B cell (primary cell): ENCODE data around the gene HOXA9. TPM values are rescaled to one million over a fixed set of nuclear protein-coding genes. Genes with fewer than 3 reads are reported as not detected.

Experiments used
- ATAC-seq: fragments of 200-7000 bp; cut with Tn5 transposase; one replicate; pipeline ENCODE4 v1.10.0; 2021; ENCODE audit warnings: low read depth, mild to moderate bottlenecking, moderate number of reproducible peaks, moderate library complexity
- CTCF ChIA-PET: fragments of 350-600 bp; sonication (Branson Sonifier 250); formaldehyde crosslinking; loops from one replicate; lab custom pipeline; 2021; ENCODE audit warnings: antibody characterized with exemption, inconsistent platforms; lab: Charles Lee
- POLR2A ChIA-PET: fragments of 350-600 bp; sonication (Branson Sonifier 250); formaldehyde crosslinking; loops from one replicate; lab custom pipeline; 2021; ENCODE audit warnings: antibody characterized with exemption; lab: Charles Lee
- DNase-seq: peaks from one replicate; pipeline ENCODE4 v3.0.0; 2013
- H2AFZ ChIP-seq: 2 replicates; pipeline ENCODE4 v1.6.1; 2012; ENCODE audit warnings: mild to moderate bottlenecking, low read depth, low read length; ENCODE audit not compliant: insufficient read depth, poor library complexity, severe bottlenecking
- H3K27ac ChIP-seq, 2 donors: 1 replicate in 1 of 2; 2 replicates in 1 of 2; pipeline ENCODE4 v1.5.1; 2012 to 2013; ENCODE audit warnings: low read length in 2 of 2, mild to moderate bottlenecking in 2 of 2, moderate library complexity in 1 of 2
- H3K27me3 ChIP-seq, 4 experiments: fragments of 200-600 bp in 1 of 4; sonication (generic) in 1 of 4; replicated peaks in 1 of 4; 1 replicate in 2 of 4; 2 replicates in 2 of 4; pipeline versions ENCODE4 v1.6.1 to v1.7.0; 2013 to 2016; ENCODE audit warnings: low read length in 3 of 4, mild to moderate bottlenecking in 2 of 4, mixed read lengths in 1 of 4, moderate library complexity in 1 of 4; ENCODE audit not compliant: insufficient read depth in 4 of 4, control insufficient read depth in 3 of 4; ENCODE audit errors: control extremely low read depth in 1 of 4
- H3K36me3 ChIP-seq, 2 experiments: replicated peaks in 1 of 2; 1 replicate in 1 of 2; 2 replicates in 1 of 2; pipeline versions ENCODE4 v1.6.1 to v1.7.1; 2013; ENCODE audit warnings: low read length in 1 of 2; ENCODE audit not compliant: insufficient read depth in 2 of 2, control insufficient read depth in 1 of 2; ENCODE audit errors: control extremely low read depth in 1 of 2, extremely low read depth in 1 of 2
- H3K4me1 ChIP-seq, 2 donors: fragments of 200-600 bp in 1 of 2; sonication (generic) in 1 of 2; 1 replicate in 1 of 2; 2 replicates in 1 of 2; pipeline versions ENCODE4 v1.5.1 to v1.6.1; 2013 to 2017; ENCODE audit warnings: low read length in 2 of 2; ENCODE audit not compliant: control insufficient read depth in 2 of 2, insufficient read depth in 2 of 2
- H3K4me2 ChIP-seq: replicated peaks from 2 replicates; pipeline ENCODE3; 2012; ENCODE audit warnings: mild to moderate bottlenecking, low read depth, low read length; ENCODE audit not compliant: poor library complexity, severe bottlenecking
- H3K4me3 ChIP-seq, 5 experiments: fragments of 200-600 bp in 1 of 5; sonication (generic) in 1 of 5; 1 replicate in 3 of 5; 2 replicates in 2 of 5; pipeline versions ENCODE4 v1.5.1 to v1.7.0; 2011 to 2016; ENCODE audit warnings: low read length in 4 of 5, mild to moderate bottlenecking in 4 of 5, low read depth in 2 of 5, control low read depth in 1 of 5, moderate library complexity in 1 of 5; ENCODE audit not compliant: insufficient read depth in 1 of 5; ENCODE audit errors: control extremely low read depth in 1 of 5, extremely low read depth in 1 of 5
- H3K79me2 ChIP-seq: fragments of 200-600 bp; sonication (generic); one replicate; pipeline ENCODE4 v1.6.0; 2016; ENCODE audit warnings: low read length; ENCODE audit not compliant: control insufficient read depth, insufficient read depth
- H3K9ac ChIP-seq: fragments of 200-600 bp; sonication (generic); 2 replicates; pipeline ENCODE4 v1.6.1; 2017; ENCODE audit warnings: mild to moderate bottlenecking, low read length, moderate library complexity
- H3K9me3 ChIP-seq, 3 donors: one replicate each; pipeline versions ENCODE4 v1.6.1 to v1.7.1; 2013; ENCODE audit warnings: low read length in 2 of 3; ENCODE audit not compliant: control insufficient read depth in 2 of 3, insufficient read depth in 1 of 3; ENCODE audit errors: control extremely low read depth in 1 of 3
- H4K20me1 ChIP-seq: 2 replicates; pipeline ENCODE4 v1.6.0; 2012; ENCODE audit warnings: mild to moderate bottlenecking, low read length; ENCODE audit not compliant: insufficient read depth, control insufficient read depth, poor library complexity, severe bottlenecking
- H3K27ac Mint-ChIP-seq: one replicate; pipeline ENCODE4 v1.8.0; 2021; ENCODE audit warnings: mixed read lengths
- H3K27me3 Mint-ChIP-seq: one replicate; pipeline ENCODE4 v1.8.0; 2021; ENCODE audit warnings: mixed read lengths
- H3K4me1 Mint-ChIP-seq: one replicate; pipeline ENCODE4 v1.8.0; 2021; ENCODE audit warnings: mixed read lengths
- H3K4me3 Mint-ChIP-seq: one replicate; pipeline ENCODE4 v1.8.0; 2021; ENCODE audit warnings: mixed read lengths
- H3K9me3 Mint-ChIP-seq: one replicate; pipeline ENCODE4 v1.8.0; 2022; ENCODE audit warnings: mixed read lengths; ENCODE audit not compliant: insufficient read depth
- CTCF ChIP-seq: fragments of 200-600 bp; IDR thresholded peaks from one replicate; pipeline ENCODE4 v1.8.0; 2022; ENCODE audit warnings: antibody characterized with exemption, mild to moderate bottlenecking
- EZH2 ChIP-seq: IDR thresholded peaks from 2 replicates; pipeline ENCODE4 v1.6.1; 2012; ENCODE audit warnings: borderline replicate concordance, low read depth, mild to moderate bottlenecking, moderate library complexity, low read length; ENCODE audit not compliant: insufficient read depth, poor library complexity, severe bottlenecking
- WGBS: methylation state at CpG from one replicate; pipeline ENCODE4 v1.1.5; 2013; ENCODE audit warnings: missing lambda C conversion rate; ENCODE audit not compliant: insufficient coverage; 5-methylcytosine and 5-hydroxymethylcytosine counted together
- intact Hi-C: fragments of 100-400 bp; cut with micrococcal nuclease; formaldehyde crosslinking; loops from one replicate; pipeline ENCODE4 v1.10.0; 2022
- polyA plus RNA-seq: library from polyadenylated mRNA; depleted of rRNA; stranded (reverse); fragments of >200 nt; gene quantifications from 2 replicates; pipeline ENCODE4 v1.2.3, GENCODE V29; 2012
- total RNA-seq, 2 donors: library from RNA; stranded (reverse); fragments of 120-200 nt in 1 of 2; gene quantifications; 1 replicate in 1 of 2; 2 replicates in 1 of 2; pipeline versions ENCODE4 v1.2.3 to v1.2.4, GENCODE V29; 2013 to 2022

Gene HOXA9
- total and polyA plus RNA-seq, 2 donors (not counting 1 experiment from before 2014, with no cell fraction given), result 0.07 TPM; not detected in 1

DNA sequence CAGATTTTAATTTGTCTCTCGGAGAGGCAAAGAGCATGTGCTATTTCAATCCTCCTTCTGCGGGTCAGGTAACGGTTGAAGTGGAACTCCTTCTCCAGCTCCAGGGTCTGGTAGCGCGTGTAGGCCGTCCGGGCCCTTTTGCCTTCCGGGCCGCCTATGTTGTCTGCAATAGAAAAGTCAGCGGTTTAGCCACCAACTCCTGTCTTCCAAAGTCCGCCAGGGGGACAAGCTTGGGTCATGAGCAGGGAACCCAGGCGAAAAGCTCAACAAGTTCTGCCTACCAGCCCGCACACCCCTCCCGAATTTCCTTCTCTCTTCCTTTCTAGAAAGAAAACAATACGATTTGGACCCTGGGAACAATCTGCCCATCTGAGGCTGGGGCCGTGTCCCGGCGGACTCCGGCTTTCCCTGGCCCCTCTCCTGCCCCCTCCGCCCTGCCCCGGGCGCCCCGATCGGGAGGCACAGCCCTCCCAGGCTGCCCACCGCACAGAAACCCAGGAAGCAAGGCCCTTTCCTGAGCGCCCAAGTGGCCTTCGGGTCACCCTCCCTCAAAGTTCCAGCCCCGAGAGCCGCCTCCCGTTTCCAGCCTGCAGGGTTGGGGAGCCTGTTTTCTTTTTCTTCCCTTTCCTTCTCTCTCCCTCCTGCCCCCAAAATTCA is 23.3 kb downstream of the HOXA9 start:
- H3K4me1 ChIP-seq, result peaks cover under 1 to 2% of the 10 kb centered on the region in 2 donors
- ChIA-PET POLR2A (no interaction called here), CTCF (interaction anchor here (0.9 kb wide), 1 partner anchor 14 kb away, joined by 4 read pairs; no protein-coding TSS in a partner anchor)
- H3K4me3 ChIP-seq, result no peak overlapping the region
- WGBS, result 82% methylated on average over 26 of the region's 30 CpGs
- H3K27ac ChIP-seq, result no peak overlapping the region
- H3K4me2 ChIP-seq, result no peak overlapping the region
- TF ChIP-seq CTCF, result no peak
- TF ChIP-seq EZH2, result no peak
- no peak overlapping the region for H3K9ac ChIP-seq
- no peak overlapping the region for H2AFZ ChIP-seq
- Mint-ChIP-seq H3K27ac (no peak overlapping the region), H3K4me1 (peaks cover 4% of the 10 kb centered on the region), H3K4me3 (no peak overlapping the region), H3K27me3 (peaks cover 59% of the 10 kb centered on the region), H3K9me3 (no peaks in the 10 kb centered on the region)
- H3K9me3 ChIP-seq, result peaks cover 0 to 42% (median 0%) of the 10 kb centered on the region in 3 donors
- H3K27me3 ChIP-seq, result peaks cover 0 to 55% (median 26%) of the 10 kb centered on the region in 4 experiments
- DNase-seq, result no peak
- intact Hi-C loops, result no loop called here
- H3K36me3 ChIP-seq, result no peaks in the 10 kb centered on the region
- H3K79me2 ChIP-seq, result no peaks in the 10 kb centered on the region
- H4K20me1 ChIP-seq, result no peaks in the 10 kb centered on the region
- no peak for ATAC-seq
